Fibroblast of upper back skin (primary cell): ENCODE data around the gene MAP9.
"Not testable (repeated sequence)": the region's sequence is repeated elsewhere in the genome, so short reads cannot be mapped to it uniquely, and the experiment has no call there.

Experiments used
- DNase-seq: peaks from one replicate; pipeline ENCODE4 v3.0.0-alpha.2; 2013

Gene MAP9

DNA sequence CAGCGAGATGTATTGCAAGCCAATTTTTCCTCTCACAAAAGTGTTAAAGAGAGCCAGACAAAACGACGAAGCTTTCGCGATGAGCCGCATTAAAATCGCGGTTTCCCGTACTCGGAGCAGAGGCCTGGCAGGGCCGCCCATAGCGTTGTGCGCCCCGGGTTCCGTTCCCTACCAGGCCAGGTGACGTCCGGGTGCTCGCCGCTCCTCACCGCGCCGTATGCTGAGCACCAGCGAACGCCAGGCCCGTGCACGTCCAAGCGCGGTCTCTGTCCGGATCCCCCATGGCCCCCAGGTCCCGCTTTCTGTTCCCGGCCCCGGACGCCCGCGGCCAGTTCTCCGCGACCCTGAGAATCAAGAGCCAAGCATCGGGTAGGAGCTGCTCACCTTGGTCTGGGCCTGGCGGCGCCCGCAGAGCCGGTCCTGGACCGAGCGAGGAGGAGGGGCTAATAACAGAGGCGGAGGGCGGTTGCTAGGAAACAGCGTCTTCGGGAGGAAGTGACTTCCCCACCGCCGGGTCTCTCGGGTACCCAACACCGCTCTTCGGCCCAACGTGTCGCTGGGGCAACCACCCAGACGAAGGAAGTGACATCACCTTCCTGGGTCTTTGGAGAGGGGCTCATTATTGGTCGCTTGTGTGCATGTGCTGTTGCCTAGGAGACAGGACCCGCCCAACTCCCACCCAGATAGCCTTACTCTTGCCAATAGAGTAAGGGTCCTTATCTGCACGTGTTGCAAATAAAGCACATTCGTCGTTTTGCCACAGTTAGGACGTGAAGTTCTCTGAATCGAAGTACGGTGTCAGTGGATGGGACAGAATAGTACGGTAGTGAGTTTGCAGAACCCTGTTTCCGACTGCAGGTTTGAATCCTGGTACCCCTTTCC is at the start of gene MAP9:
TSS of gene MAP9 (minus strand) at position 579 of the 882 bp plus-strand sequence. CDS start 1,115 bp downstream, outside the sequence.
- DNase-seq = peak; percentile 96

DNA sequence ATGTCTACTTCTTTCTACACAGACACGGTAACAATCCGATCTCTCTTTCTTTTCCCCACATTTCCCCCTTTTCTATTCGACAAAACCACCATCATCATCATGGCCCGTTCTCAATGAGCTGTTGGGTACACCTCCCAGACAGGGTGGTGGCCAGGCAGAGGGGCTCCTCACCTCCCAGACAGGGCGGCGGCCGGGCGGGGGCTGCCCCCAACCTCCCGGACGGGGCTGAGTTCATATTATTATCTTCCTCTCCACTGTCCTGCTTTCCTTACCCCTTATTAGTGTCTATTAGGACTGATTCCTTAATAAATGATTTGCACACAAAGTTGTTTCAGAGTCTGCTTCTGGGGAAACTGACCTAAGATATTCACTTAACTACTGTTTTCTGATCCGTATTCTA is 48.0 kb upstream of the MAP9 start:
- not testable (repeated sequence) for DNase-seq

DNA sequence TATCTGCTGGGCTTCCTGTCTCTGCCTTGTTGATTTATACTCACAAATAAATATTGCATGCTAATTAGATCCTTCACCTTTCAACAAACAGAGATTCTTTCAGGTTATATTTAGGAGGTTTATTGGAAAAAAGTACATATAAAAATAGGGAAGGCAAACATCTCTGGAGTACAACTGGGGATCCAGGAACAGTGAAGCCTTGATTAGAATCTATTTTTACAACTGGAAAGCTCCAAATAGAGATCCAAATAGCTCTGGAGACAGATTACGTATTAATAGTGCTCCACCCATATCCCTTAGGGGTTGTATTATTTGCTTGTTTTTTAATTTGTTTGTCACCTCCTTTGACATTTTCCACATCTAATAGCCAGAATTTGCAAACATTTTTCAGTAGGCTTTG is 46.9 kb upstream of the MAP9 start:
- DNase-seq = no peak

DNA sequence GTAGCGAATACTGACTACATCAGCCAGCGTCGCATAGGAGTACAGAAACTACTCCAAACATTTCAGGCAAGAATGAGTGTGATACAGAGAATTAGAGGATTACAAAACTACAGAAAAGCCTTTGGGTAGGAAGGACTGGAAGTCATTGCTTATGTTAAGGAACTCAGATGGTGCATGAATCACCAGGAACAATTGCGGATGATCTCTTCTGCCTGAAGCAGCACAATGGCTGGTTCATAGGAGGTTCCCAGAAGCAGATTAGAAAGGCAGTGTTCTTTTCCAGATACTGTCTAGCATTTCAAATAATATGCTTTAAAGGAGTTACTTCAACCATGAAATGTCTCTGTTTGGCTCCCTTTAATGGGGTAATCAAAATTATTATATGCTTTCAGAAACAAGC is 42.5 kb upstream of the MAP9 start:
- no peak for DNase-seq

DNA sequence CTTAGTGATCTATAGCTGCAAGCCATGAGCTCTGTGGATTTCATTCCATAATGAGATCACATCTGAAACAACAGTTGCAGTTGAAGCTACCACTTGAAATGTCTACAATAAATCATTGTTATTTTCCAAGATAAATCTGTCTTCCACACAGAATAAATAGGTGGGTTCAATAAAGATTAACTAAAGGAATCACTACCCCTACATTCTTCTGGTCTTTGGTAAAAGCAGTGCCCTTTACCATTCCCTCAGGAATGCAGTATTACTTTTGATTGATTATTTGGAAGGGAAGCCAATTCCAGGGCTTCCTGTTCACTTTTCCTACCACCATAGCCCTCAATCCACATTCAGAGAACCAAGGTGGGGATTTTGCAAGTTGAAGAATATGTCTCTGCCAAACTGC is 38.9 kb upstream of the MAP9 start:
- DNase-seq = no peak

DNA sequence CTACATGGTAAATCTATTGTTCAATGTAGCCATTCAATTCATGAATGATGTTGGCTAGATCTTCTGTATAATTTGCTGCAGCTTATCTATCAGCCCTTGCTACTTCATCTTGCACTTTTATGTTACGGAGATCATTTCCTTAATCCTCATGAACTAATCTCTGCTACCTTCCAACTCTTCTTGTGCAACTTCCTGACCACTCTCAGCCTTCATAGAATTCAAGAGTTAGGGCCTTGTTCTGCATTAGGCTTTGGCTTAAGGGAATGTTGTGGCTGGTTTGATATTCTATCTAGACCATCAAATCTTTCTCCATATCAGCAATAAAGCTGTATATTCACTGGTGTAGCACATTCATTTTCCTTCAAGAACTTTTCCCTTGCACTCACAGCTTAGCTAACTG is 36.7 kb upstream of the MAP9 start:
- DNase-seq = no peak

DNA sequence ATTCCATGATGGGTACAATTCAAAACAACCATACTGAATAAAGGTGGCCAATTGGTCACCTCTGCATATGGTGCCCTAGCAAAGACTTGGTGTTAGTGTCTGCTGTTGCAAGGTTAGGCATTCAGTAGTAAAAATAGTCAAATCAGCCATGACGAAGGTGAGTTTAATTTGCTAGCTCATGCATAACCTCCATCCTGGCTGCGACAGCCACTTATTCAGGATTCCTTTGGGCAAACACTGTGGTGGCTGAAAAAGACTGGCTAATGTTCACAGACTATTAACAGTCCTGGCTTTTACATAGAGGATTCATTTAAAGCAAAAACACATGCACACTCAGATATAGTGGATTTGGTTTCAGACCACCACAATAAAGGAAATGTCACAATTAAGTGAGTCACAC is 34.8 kb upstream of the MAP9 start:
- no peak for DNase-seq

DNA sequence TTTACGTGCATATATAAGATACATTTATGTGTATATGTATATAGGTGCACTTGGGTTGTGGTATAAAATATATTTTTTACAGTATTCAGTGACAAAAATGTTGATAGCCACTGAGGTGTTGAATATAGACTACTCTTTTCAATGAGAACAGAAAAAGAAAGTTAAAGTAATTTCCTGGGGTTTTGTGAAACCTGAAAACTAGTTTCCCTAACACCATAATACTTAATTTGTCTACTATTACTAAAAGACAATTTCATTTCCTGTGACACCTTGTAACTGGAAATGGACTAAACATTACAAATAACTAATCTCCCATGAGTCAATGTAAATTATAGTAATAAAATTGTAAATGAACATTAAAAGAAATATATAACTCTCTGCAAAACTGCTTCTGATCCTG is 32.0 kb upstream of the MAP9 start:
- DNase-seq = no peak

DNA sequence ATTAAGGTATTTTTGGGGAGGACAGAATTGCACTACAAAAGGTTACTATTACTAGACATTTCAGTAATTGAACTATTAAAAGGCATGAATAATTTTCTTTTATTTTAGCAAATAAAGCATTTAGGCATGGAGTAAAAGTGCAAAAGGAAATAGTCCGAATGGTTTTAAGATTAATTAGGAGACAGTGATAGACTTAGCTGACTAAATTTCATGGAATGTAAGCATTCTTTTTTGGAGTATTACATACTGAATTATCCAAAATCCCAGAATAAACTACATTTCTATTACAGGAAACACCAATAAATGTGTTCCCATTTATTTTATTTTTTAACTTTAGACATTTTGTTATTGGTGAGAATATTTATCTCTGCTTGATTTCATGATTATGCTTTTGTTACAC is 30.7 kb upstream of the MAP9 start:
- DNase-seq = no peak

DNA sequence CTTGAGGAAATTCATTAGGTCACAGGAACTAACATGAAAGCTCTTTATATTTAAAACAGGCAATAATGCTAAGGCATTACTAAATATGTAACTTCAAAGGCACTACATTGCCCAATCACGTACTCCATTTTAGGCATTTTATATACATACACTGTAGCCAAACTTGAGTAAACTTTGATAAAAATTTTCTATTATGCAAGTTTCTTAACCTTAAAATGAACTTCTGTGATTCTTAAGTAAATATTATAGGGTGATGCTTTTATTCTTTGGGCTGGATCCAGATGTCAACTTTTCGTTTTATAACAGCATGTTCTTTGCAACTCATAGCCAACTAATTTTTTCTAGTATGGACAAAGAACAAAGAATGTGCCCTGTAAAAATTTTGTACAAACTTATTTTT is 28.3 kb upstream of the MAP9 start:
- DNase-seq = no peak

DNA sequence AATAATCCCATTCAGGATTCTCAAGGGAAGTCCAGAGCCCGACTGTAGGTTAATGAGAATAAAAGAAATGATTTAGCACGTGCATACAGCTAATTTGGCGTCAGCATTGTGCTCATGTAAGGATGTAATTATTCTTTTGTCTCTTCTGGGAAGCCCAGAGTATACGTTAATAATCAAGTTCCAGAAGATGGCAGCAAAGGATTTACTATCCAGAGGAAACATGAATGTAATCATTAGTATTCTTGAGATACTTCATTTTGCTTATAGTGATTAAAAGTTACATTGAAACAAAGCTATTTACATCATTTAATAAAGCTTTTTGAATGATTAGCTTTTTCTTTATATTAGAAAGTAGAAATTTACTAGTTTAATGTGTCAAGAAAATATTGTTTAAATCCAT is 27.1 kb upstream of the MAP9 start:
- DNase-seq = peak; percentile 64

DNA sequence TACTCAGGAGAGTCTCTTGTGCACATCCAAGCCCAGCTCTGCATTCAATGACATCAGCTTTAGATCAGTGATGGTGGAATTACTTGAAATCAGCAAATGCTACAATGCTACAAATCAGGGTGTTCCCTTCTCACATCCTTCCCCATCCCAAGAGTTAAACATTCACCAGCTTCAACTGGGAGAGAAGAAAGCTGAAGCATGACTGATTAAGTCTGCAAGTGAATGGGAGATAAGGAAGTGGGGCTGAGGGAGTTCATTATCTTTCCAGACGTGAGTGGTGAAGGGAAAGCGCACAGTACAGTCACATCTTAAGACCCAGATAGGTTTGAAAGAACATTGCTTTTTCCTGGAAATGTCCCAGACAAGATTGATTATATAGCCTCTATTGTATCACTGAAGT is 26.2 kb upstream of the MAP9 start:
- DNase-seq = no peak

DNA sequence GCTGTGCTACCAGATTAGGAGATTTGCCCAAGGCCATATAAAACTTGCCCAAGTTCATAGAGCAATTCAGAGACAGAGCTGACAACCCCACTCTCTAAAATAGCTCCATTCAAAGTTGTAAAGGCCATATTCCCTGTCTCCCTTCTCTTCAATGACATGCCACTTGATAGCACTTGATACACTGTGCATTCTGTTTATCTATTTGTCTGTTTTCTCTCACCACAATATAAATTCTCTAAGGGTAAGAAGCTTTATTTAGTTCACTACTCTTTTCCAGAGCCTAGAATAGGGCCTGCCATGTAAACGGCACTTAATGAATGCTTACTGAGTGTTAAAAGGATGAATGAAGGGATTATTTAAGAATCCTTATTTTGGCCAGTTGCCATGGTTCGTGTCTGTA is 24.1 kb upstream of the MAP9 start:
- DNase-seq = no peak

DNA sequence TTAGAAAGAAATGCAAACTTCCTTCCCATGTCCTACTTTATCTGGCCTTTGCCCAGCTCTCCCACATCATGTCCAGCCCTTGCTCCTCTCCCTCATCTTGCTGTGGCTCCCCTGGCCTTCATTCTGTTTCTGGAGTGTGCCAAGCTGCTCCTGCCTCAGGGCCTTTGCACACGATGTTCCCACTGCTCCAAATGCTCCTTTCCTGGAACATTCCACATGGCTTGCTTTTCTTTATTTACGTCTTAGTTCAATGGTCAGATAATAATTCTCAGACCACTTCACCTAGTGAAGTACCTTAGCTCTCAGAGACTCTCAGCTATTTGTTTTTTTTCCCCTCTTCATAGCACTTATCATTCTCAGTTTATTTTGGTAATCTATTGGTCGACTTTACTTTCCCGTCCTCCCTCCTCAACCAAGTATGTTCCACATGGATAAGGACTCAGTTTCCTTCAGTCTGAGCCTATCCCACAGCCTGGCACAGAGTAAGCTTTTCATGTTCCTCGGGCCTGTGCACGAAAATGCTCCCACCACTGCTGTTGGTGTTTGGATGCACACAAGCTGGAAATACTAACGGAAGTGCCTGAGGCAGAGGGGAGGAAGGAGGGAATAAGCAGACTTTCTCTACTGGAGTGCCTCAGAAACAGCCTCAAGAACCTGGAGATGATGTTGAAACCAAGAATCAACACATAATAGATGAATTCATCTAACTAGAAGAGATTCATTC is 23.4 kb upstream of the MAP9 start:
- no peak for DNase-seq

DNA sequence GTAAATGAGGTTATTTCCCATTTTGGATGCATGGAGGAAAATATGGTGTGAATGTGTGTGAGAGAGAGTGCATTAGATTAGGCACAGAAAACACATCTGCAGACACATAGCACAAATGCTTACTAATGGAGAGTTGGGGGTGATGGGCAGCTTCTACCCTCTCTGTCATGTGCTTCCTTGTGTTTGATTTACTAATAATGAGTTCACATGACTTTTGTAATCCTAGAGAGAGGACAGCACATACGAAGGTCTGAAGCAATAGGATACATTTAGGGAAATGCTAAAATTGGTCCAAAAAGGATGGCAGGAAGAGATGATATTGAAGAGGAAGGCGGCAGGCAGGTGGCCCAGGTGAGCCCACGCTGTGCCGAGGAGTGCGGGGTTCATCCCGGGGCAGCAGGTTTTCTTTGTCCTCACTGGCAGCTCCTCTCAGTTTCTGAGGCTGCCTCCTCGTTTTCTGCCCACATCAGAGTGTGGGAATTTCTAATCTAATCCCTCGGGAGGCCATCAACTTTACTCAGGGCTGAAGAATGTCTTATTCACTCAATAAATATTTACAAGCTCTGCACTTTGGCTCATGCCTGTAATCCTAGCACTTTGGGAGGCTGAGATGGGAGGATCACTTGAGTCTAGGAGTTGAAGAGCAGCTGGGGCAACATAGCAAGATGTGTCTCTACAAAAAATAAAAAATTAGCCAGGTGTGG is 15.9 kb upstream of the MAP9 start:
- DNase-seq = peak; percentile 79

DNA sequence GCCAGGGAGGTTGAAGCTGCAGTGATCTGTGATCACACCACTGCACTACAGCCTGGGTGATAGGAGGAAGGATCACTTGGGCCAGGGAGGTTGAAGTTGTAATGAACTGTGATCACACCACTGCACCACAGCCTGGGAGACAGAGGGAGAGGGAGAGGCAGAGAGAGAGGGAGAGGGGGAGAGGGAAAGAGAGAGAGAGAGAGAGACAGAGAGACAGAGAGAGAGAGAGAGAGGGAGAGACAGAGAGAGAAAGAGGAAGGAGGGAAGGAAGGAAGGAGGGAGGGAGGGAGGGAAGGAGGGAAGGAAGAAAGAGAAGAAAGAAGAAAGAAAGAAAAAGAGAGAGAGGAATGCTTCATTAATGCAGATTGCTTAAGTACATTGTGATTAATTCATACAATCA is 15.2 kb upstream of the MAP9 start:
- DNase-seq = no peak

DNA sequence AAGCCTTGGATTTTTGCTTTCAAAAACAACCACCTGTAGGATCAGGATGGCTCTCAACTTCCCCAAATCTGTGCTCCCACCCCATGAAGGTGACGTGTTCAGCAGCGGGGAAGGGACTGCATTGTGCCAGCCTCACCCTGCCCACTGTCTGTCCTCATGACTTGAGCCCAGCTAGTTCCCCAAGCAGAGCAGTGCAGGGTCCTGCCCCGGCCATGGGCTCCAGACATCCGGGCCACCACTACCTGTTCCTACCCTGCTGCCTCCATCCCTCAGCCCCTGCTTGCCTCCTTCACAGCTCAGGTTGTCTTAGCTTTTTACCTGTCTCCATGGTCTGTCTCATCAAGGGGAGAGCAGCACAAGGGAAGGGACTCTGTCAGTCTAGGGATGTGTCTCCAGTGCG is 11.4 kb upstream of the MAP9 start:
- no peak for DNase-seq

DNA sequence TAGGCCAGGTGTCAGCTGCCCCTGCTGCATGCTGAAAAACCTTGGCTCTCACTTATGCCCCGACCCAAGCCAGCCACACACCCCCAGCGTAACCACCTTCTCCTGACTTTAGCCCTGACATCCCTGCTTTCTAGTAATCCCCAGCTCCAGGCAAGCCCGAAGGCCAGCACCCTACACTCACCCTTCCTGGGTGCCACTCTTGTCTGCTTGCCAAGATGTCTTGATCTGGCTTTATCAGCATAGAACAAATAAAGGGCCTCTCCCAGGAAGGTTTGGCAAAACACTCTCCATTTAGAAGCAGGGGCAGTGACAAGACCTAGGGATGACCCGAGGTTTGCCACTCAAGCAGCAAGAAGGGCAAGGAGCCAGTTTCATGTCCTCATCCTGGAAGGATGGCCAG is 6.8 kb upstream of the MAP9 start:
- no peak for DNase-seq

DNA sequence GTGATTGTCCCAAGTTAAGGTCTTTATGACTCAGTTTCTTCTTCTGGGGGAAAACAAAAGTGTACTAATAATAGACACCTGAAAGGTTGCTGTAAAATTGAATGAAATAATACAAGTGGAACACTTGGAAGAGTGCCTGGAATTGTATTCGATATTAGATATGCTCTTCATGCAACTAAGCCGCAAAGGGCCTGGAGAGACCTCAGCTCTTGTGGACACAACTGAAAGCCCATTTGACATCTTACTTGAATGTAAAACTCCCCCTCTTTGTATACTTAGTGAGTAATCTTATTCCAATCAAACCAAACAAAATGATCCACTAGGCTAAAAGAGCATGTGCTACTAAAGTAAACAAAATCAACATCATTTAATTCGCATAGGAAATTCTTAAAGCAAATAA is 511 bp upstream of the MAP9 start:
- DNase-seq = peak; percentile 12

DNA sequence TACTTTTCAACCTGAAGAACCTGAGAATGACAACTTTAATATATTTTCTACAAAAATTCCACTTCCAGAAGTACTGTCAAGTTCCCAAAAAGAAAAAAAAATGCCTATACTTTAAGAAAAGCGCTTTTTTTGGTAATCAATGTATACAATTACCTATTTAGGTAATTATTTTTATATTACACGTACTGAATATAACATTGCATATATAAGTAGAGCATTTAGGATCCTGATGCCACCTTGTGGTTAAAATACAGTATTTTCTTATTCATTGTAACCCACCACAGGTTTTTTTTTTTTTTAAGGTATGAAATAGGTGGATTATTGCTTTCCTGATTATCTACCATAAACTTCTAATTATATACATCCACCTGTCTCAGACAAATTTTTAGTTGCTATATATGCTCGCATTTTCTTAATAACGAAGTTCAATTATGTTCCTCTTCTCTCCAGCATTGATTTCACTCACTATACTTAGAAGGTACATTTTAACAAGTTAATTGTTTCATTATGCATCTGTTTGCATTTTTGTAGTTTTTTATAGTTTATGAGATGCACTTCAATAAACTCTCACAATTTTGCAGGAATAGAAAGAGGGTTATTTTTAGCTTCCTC is 5.2 kb downstream of the MAP9 start:
- DNase-seq = peak; percentile 28

DNA sequence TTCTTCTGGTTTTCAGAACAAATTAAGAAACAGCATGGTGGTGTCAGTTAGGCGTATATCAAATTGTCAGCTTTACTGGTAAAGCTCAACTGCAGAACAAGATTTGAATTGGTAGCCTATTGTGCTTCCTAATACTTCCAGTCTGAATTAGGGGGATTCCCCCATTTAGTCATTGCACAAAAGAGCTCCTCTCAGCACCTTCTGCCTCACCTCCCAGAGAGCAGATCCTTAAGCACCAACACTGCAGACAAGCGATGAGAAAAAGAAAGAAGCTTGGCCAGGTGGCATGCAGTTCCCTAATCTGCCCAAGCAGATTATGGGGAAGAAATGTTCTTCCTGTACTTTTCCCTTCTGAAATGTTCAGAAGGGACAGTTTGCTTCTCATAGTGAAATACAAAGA is 9.2 kb downstream of the MAP9 start:
- DNase-seq = no peak

DNA sequence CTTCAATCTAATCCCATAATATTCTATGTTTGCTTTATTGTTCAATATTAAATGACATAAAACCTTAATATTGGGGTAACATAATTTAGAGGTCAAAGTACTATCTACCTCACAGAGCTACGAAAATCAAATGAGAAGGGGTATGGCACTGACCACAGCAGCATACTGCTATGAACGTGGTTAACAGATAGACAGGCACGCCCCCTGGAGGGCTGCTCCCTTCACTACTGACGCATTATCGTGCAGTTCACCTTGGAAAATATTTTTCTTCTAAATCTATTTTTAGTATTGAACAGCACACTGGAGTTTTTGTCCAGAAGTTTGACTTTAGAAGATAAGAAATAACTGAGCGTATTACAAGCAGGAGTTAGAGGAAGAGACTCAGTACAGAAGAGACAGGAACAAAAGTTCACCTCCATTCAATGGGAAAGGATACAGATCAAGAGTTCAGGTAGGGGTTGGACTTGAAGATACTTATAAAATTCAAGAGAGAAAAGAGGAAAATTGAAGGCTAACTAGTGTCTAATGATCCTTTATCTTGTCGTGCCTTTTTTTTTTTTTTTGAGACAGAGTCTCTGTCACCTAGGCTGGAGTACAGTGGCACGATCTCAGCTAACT is 22.7 kb downstream of the MAP9 start:
- peak; percentile 53 for DNase-seq

DNA sequence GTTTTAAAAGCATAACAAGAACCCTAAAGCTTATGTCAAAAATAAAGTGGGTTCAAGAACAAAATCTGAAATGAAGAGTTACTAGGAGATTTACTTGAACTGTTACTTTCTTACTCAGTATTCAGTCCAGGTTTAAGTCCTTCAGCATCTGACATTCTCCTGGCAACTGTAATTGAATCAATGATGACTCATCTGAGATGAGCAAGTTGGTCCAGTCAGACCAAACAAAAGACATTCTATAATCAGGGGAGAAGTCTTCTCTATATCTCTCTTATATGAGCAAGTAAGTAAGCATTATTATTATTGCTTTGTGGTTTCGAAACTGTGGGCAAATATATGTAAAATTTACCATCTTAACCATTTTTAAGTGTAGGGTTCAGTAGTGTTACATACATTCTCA is 34.6 kb downstream of the MAP9 start:
- peak; percentile 55 for DNase-seq
